ENCODE results near the gene CCL2. TPM values are rescaled to one million over a fixed set of nuclear protein-coding genes. Genes with fewer than 3 reads are reported as not detected.

The CCL2 gene
- total RNA-seq, 2 experiments from 2014 or later = not detected

DNA sequence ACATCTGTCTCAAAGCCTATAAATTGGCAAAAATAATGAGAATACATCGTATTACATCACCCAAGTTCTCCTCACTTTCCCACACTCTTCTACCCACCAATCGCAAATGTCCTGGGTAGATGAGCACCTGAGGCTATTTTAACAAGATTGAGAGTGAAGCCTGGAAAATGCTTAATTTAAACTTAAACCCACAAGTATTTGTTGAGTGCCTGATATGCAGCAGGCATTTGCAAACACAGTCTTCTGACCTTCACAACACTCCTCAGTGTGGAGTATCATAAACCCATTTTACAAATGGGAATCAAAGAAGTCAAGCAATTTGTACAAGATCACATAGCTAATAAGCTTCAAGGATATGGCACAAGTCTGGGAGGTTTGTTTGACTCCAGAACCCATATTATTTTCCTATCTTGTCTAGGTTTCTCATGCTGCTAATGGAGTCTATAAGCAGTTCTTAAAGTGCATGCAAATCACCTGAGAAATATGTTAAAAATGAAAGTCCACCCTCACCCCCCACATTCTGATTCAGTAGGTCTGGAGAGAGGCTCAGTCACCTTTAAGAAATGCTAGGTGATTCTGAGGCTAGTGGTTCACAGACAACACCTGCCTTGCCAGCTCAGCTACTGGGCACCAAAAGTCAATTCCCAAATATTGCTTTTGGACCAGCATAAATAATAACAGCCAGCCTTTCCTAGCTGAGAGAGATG, 34.9 kb upstream of the CCL2 start:
- Histone ChIP-seq H3K4me2 (ENCODE audit: low read length) (no peak overlapping the region), H3K36me3 (ENCODE audit: insufficient read depth, low read length) (no peaks in the 10 kb centered on the region), H3K79me2 (ENCODE audit: insufficient read depth, low read depth, low read length) (no peaks in the 10 kb centered on the region), H3K9me3 (ENCODE audit: low read length) (no peaks in the 10 kb centered on the region), H2AFZ (ENCODE audit: low read length) (no peak overlapping the region), H4K20me1 (ENCODE audit: insufficient read depth, low read length) (no peaks in the 10 kb centered on the region), H3K27ac (ENCODE audit: low read depth, low read length, poor library complexity, severe bottlenecking) (no peak overlapping the region), H3K4me1 (ENCODE audit: insufficient read depth, low read length, poor library complexity, severe bottlenecking) (no peaks in the 10 kb centered on the region), H3K4me3 (ENCODE audit: low read depth, low read length, poor library complexity, severe bottlenecking) (no peak overlapping the region), H3K9me2 (ENCODE audit: insufficient read depth, low read length) (no peaks in the 10 kb centered on the region)
- ChIA-PET CTCF (ENCODE audit: unreplicated experiment) (no interaction called here), POLR2A (no interaction called here)
- BruUV-seq (replicated peaks) = no TSS peak
- DNase-seq (ENCODE audit: low spot score) = no peak
- TF ChIP-seq EZH2phosphoT487 (IDR thresholded peaks at IDR 0.05; ENCODE audit: borderline replicate concordance, low read depth, low read length) = no peak
- TF ChIP-seq, protein P1, sequence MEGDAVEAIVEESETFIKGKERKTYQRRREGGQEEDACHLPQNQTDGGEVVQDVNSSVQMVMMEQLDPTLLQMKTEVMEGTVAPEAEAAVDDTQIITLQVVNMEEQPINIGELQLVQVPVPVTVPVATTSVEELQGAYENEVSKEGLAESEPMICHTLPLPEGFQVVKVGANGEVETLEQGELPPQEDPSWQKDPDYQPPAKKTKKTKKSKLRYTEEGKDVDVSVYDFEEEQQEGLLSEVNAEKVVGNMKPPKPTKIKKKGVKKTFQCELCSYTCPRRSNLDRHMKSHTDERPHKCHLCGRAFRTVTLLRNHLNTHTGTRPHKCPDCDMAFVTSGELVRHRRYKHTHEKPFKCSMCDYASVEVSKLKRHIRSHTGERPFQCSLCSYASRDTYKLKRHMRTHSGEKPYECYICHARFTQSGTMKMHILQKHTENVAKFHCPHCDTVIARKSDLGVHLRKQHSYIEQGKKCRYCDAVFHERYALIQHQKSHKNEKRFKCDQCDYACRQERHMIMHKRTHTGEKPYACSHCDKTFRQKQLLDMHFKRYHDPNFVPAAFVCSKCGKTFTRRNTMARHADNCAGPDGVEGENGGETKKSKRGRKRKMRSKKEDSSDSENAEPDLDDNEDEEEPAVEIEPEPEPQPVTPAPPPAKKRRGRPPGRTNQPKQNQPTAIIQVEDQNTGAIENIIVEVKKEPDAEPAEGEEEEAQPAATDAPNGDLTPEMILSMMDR (conservative IDR thresholded peaks at IDR 0.05; ENCODE audit: low read length) = no peak
- intact Hi-C loops (cut with micrococcal nuclease; ENCODE audit: unreplicated experiment) = loop anchor here (10.0 kb wide), 1 partner anchor 135 kb away; the partner anchor contains the start of gene CCL13

DNA sequence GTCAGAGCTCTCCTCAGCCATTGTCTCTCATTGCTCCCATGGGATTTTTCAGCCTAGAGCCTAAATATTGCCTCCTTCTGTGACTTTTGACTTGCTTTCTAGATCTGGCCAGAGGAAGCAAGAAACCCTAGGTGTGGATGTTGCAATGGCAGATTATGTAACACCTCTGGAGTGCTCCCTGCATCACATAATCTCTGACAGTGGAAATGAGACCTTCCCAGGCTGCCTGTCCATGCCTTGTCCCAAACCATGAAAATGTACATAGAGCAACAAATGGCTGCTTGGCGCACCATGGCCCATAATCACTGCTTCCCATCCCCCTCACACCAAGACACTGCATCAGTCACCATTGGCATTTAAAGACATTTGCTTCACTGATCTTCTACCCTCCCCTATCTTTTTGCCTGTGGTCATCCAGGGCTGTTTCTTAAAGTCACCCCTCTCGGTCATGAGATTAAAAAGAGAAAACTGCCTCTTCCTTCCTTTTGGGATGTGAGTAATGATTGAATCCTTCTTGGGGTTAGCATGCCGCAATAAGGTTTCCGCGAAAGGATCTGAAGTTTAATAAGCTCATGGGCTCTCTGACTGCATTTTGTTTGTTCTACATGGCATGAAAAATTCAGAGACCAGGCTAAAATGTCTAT, 34.2 kb upstream of the CCL2 start:
- H4K20me1 ChIP-seq (ENCODE audit: insufficient read depth, low read length) = no peaks in the 10 kb centered on the region
- POLR2A ChIA-PET = no interaction called here
- intact Hi-C loops (cut with micrococcal nuclease; ENCODE audit: unreplicated experiment) = loop anchor here (10.0 kb wide), 1 partner anchor 134 kb away; the partner anchor contains the start of gene CCL13
- no peaks in the 10 kb centered on the region for H3K36me3 ChIP-seq (ENCODE audit: insufficient read depth, low read length)
- H3K27ac ChIP-seq (ENCODE audit: low read depth, low read length, poor library complexity, severe bottlenecking) = no peak overlapping the region
- H3K4me1 ChIP-seq (ENCODE audit: insufficient read depth, low read length, poor library complexity, severe bottlenecking) = no peaks in the 10 kb centered on the region
- H3K9me2 ChIP-seq (ENCODE audit: insufficient read depth, low read length) = no peaks in the 10 kb centered on the region
- H3K4me2 ChIP-seq (ENCODE audit: low read length) = no peak overlapping the region
- CTCF ChIA-PET (ENCODE audit: unreplicated experiment) = no interaction called here
- H3K4me3 ChIP-seq (ENCODE audit: low read depth, low read length, poor library complexity, severe bottlenecking) = no peak overlapping the region
- no peak for TF ChIP-seq EZH2phosphoT487 (IDR thresholded peaks at IDR 0.05; ENCODE audit: borderline replicate concordance, low read depth, low read length)
- no peak for DNase-seq (ENCODE audit: low spot score)
- BruUV-seq (replicated peaks) = no TSS peak
- no peaks in the 10 kb centered on the region for H3K79me2 ChIP-seq (ENCODE audit: insufficient read depth, low read depth, low read length)
- no peak overlapping the region for H2AFZ ChIP-seq (ENCODE audit: low read length)
- H3K9me3 ChIP-seq (ENCODE audit: low read length) = no peaks in the 10 kb centered on the region

DNA sequence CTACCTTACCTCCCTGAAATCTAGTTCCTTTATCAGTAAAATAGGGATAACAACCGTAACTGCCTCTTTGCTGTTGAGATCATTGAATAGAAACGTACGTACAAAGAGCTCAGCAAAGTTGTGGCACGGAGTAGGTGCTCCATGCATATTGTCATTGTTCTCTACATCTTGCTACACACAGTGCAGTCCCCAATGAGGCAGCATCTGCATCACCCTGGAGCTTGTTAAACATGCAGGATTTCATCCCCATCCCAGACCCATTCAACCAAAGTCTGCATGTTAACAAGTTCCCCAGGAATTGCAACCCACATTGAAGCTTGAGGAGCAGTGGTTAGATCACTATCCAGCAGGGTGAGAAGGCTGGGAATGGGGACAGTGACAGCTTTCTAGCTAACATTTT, 33.7 kb upstream of the CCL2 start:
- H4K20me1 ChIP-seq (ENCODE audit: insufficient read depth, low read length) = no peaks in the 10 kb centered on the region
- no peak overlapping the region for H3K4me3 ChIP-seq (ENCODE audit: low read depth, low read length, poor library complexity, severe bottlenecking)
- H3K9me3 ChIP-seq (ENCODE audit: low read length) = no peaks in the 10 kb centered on the region
- no peaks in the 10 kb centered on the region for H3K4me1 ChIP-seq (ENCODE audit: insufficient read depth, low read length, poor library complexity, severe bottlenecking)
- no peaks in the 10 kb centered on the region for H3K36me3 ChIP-seq (ENCODE audit: insufficient read depth, low read length)
- no peak overlapping the region for H2AFZ ChIP-seq (ENCODE audit: low read length)
- intact Hi-C loops (cut with micrococcal nuclease; ENCODE audit: unreplicated experiment) = loop anchor here (10.0 kb wide), 1 partner anchor 133 kb away; the partner anchor contains the start of gene CCL13
- ChIA-PET POLR2A (no interaction called here), CTCF (ENCODE audit: unreplicated experiment) (no interaction called here)
- no peaks in the 10 kb centered on the region for H3K79me2 ChIP-seq (ENCODE audit: insufficient read depth, low read depth, low read length)
- no TSS peak for BruUV-seq (replicated peaks)
- DNase-seq (ENCODE audit: low spot score) = no peak
- no peaks in the 10 kb centered on the region for H3K9me2 ChIP-seq (ENCODE audit: insufficient read depth, low read length)
- no peak overlapping the region for H3K4me2 ChIP-seq (ENCODE audit: low read length)
- TF ChIP-seq EZH2phosphoT487 (IDR thresholded peaks at IDR 0.05; ENCODE audit: borderline replicate concordance, low read depth, low read length) = no peak
- TF ChIP-seq, protein P1 (conservative IDR thresholded peaks at IDR 0.05; ENCODE audit: low read length) = no peak
- H3K27ac ChIP-seq (ENCODE audit: low read depth, low read length, poor library complexity, severe bottlenecking) = no peak overlapping the region

Measured in OCI-LY7 (cell line).